Measurements from ENCODE around the gene FAM124A.

- TF ChIP-seq CTCF (IDR thresholded peaks at IDR 0.05), result no peak
- no peak for TF ChIP-seq POLR2A (IDR thresholded peaks at IDR 0.05)
Measured at GRCh38 chr13:51245583-51245982, 23.4 kb downstream of the FAM124A start.

All from ovary (tissue), 3 donors.